GF-D8 (cell line): ENCODE measurements around the gene LRRC4.
A peak's percentile ranks its signal among the peaks of the same experiment; 100 is the strongest.

Experiments used
- DNase-seq: peaks from one replicate; lab custom pipeline; 2025; lab: John Stamatoyannopoulos, UW

LRRC4 gene

DNA sequence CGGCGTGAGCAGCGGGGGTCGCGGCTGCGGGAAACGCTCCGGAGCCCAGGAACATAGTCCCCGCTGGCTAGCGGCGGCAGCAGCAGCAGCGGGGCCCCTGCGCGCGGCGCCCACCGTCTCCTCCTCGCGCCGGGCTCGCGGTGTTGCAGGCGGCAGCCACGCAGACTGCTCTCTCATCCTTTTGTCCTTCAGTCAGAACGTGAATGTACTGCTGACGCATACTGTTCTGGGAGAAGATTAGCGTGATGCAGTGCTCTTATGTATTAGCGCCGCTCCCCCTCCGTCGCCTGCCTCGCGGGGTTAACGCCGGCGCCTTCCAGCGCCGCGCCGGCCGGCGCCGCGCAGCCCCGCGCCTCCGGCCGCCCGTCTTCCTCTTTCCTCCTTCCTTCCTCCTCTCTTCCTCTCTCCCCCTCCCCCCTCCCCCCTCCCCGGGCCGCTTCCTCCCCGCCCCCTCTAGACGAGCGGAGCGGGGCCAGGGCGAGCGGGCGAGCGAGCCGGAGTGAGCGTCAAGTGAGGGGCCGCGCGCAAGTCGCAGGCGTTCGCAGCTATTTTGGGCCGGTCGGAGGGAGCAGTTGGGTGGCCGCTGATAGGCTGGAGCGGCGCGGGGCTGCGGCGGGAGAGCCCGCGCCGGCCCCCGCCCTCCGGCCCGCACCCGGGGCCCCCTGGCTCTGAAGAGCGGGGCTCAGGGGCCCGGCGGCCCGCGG lies 816 bp upstream of the LRRC4 start:
- no peak for DNase-seq

DNA sequence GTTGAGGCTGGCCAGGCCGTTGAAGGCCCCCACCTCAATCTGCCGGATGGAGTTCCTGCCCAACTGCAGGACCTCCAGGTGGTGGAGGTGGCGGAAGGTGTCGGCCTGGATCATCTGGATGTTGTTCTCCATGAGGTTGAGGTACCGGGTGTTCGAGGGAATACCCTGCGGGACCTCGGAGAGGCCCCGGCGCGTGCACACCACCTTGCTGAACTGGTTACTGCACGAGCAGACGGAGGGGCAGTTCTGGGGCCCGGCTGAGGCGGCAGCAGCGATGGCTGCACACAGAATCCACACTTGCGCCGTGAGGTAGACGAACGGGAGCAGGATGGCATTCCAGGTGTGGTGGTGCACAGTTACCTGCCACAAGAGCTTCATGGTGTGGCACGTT lies 979 bp downstream of the LRRC4 start:
- no peak for DNase-seq

DNA sequence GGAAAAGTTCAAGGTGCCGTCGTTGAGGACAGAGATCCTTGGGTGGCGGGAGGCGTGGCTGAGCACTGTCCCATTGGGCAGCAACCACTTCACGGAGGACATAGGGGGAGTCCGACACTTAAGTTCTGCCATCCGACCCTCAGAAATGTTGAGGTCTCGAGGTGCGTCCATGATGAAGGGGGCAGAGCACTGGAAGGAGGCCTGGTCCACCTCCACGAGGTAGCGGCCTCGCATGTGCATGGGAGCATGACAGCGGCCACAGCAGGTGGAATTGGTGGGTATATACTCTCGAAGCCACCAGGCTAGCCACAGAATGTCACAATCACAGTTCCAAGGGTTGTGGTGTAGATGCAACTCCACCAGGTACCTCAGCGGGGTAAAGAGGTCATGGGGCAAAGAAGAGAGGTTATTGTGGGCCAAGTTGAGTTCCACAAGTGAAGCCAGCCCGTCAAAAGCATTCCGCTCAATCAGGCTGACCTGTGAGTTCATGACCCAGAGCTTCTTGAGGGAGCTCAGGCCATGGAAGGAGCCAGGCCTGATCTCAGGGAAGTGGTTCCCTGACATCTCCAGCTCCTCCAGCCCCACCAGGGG lies 1.7 kb downstream of the LRRC4 start:
- DNase-seq: no peak

- no peak for DNase-seq
Measured at GRCh38 chr7:128027485-128027980, 3.7 kb downstream of the LRRC4 start.

- no peak for DNase-seq
Measured at GRCh38 chr7:128026551-128026950, 4.7 kb downstream of the LRRC4 start.

- peak; percentile 66 for DNase-seq
Measured at GRCh38 chr7:128025819-128026218, 5.4 kb downstream of the LRRC4 start.

DNA sequence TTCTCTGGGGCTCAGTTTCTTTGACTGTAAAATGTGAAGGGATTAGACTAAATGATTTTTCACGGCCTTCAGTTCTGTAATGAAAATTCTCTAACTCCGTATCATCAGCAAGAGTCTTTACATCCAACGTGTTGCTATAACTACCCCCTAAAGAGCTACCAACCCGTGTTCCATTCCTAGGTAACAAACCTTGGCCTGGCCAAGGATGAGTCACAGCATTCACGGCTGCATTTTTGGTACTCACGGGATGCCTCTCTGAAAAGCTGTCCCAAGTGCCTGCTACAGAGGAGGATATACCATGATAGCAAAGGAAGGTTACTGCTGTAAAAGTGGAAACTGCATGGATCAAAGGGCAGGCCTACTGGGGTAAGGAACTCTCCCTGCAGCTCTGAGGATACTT lies 5.9 kb downstream of the LRRC4 start:
- DNase-seq: no peak

GRCh38 chr7:128024151-128024550 lies 7.1 kb downstream of the LRRC4 start:
- DNase-seq: no peak

DNA sequence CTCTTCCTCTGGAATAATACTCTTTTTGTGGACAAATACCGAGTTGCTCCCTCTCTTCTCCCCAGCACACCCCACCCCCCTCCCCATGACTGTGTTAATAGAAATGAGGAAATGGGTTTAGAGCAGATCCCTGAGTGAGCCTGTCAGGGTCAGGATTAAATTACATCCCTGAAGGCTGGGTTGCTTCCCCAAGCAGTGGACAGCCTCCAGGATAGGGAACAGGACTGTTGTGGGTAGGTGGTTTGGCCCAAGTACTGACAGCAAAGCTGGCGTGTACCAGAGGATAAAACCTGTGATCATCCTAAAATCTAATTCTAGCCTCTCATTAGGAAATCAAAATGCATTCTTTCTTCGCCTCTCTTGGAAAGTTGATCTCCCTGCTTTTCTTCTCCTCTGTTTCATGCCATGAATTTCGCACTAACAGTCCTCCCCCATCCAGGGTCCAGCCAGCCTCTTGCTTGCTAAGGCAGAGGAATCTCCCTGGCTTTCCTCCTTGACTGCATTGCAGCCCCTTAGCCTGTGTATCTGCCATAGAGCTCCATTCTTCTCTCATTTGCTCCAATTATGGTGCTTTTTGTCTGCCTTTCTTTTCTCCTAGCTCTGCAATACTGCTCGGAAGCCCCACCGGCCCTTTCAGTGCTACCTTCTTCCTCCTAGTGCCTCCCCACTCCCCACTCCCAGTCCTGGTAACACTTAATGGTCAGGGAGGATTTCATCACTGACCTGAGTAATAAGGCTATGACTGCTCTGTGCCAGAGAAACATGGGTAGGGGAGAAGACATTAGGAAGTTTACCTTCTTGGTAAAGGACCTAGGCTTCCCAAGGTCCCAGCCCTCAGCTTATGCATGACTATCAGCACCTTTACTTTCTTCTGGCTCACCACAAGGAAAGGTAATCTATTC lies 8.4 kb downstream of the LRRC4 start:
- DNase-seq: peak; percentile 8

DNA sequence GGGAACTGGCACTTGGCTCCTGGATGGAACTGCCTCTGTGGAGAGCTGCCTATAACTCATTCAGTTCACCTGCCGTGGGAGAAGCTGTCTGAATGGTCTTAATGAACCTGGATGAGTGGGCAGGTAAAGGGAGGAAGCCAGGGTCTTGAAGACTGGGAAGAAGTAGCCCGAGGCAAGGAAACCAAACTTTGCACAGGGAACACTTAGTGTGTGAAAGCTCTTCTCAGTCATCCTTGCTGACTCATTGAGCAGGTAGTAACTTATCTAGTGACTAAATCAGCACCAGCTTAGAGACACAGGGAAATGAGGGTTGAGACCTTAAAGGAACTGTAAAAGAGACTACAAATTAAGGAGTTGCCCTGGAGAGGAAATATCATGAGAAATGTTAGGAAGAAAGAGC lies 9.9 kb downstream of the LRRC4 start:
- DNase-seq: no peak

GRCh38 chr7:128020159-128020558 lies 11.1 kb downstream of the LRRC4 start:
- DNase-seq: no peak

DNA sequence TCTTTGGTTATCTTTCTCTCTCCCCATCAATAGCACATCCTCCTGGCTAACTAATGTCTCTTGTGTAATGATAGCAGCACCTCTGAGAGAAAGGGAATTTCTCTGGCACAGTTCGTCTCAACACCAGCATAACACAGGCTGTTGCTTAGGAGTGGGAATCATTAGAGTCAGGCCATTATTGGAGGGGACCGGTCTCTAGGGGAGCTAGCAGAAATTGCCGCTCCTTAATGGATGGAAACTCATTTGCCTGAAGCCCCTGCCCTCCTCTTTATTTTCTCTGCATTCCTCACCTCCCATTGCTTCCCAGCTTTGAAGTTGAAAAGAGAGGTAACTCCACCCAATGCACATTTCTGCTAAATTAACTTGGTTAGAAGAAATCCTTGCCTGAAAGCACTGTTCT lies 11.9 kb downstream of the LRRC4 start:
- DNase-seq: no peak

- DNase-seq: no peak
Measured at GRCh38 chr7:128017862-128018845, 13.1 kb downstream of the LRRC4 start.

GRCh38 chr7:128017460-128017859 lies 13.8 kb downstream of the LRRC4 start:
- no peak for DNase-seq

DNA sequence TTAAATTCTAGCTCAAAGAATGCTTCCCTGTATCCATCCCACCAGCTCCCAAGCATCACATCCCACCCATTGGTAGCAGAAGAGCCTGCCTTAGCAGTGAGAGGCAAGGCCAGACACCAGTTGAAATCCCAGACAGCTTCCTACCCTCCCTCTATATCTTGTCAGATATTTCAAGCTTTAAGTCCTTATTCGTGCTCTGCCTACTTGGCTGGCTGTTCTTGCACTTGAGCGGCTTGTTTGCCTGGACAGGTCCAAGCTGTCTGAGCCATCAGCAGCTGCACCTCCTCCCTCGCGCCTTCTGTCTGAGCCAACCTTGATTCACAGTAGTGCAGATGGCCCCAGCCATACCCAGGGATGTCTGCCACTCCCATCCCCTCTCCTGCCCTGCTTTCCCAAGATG lies 16.4 kb downstream of the LRRC4 start:
- no peak for DNase-seq

- no peak for DNase-seq
Measured at GRCh38 chr7:128011131-128011661, 20.0 kb downstream of the LRRC4 start.

DNA sequence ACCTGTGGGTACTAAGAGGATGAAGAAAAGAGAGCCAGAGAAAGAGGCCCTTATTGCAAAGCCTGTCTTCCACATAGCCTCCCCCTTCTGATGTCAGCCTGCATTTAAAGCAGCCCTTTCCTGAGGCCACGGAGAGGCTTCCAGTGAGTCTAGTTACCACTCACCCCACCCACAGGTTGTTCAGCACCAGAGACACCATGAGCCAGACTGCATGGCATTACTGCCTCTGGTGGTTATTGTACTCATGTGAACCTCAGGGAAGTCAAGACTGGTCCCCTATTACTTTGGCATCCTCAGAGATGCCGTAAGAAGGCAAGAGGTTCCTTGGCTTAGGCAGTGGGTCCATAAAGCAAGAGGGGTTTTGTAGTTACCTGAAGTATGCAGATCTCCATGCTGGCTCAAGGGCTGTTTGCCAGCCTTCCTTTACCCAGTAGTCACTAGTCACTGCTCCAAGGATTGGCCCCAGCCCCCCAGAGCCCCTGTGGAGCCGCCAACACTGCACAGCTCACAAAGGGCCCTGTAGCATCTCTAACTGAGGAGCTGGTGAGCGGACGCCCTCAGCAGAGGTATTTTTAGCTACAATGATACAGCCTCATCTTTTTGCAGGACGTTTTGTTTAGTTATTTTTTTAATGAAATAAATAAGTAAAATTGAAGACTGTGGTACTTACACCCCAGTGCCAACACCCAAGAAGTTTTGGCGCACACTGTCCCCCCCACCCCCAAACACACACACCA lies 20.7 kb downstream of the LRRC4 start:
- no peak for DNase-seq

- DNase-seq: no peak
Measured at GRCh38 chr7:128008744-128009143, 22.5 kb downstream of the LRRC4 start.

DNA sequence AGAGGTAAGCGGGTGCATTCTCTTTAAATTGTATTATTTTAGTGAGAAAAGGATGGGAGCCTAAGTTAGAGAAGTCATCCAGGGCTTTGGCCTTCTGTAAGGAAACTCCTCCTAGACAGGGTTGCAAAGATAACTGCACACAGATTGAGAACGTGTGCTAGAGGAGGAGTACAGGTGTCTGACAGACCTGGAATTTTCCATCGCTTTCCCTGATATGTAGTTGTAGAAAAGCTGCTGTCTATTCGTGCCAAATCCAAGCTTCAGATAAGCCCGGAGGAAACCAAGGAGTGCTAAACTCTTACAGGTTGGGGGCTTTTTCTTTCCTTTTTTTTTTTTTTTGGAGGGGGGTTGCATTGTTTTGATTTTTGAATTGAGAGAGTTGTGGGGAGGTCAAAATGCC lies 23.1 kb downstream of the LRRC4 start:
- DNase-seq: no peak

DNA sequence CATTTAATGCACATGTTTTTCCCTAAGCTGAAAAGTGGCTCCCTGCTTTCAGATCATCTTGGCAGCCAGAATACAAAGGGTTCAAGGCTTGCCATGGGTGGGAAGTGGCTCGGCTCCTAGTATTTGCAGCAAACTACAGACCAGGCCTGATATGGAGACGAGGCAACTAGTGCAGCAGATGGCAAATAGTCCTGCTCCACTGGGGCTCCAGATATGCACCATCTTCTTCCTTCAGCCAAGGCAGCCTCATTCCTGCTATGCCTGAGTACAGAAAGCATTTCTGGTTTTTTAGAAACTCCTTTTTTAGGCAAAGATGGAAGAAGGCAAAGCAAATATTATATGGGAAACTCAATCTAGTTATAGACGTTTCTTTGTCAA lies 23.9 kb downstream of the LRRC4 start:
- no peak for DNase-seq
